Measurements from ENCODE around the gene GRIN2D.
"Not testable (repeated sequence)": the region's sequence is repeated elsewhere in the genome, so short reads cannot be mapped to it uniquely, and the experiment has no call there.

Gene GRIN2D

GRCh38 chr19:48372904-48373303 is 20.6 kb upstream of the GRIN2D start:
- DNase-seq = no peak

GRCh38 chr19:48373567-48373966 is 19.9 kb upstream of the GRIN2D start:
- DNase-seq = no peak

- DNase-seq = no peak
Observed at GRCh38 chr19:48378194-48378570, 15.3 kb upstream of the GRIN2D start.

- no peak for DNase-seq
Observed at GRCh38 chr19:48379058-48379457, 14.4 kb upstream of the GRIN2D start.

GRCh38 chr19:48381178-48381950 is 12.1 kb upstream of the GRIN2D start:
- no peak for DNase-seq

GRCh38 chr19:48382286-48382685 is 11.2 kb upstream of the GRIN2D start:
- DNase-seq = no peak

GRCh38 chr19:48385461-48386087 is 7.9 kb upstream of the GRIN2D start:
- DNase-seq = no peak

- DNase-seq = no peak
Observed at GRCh38 chr19:48386981-48387380, 6.5 kb upstream of the GRIN2D start.

- DNase-seq = peak; percentile 34 to 37
Observed at GRCh38 chr19:48390188-48391099, 3.0 kb upstream of the GRIN2D start.

GRCh38 chr19:48391100-48392005 is 2.1 kb upstream of the GRIN2D start, which contains the start of gene KDELR1:
KDELR1 (minus strand) TSS chr19:48391551; CDS start chr19:48391358, 193 bp downstream.
- peak; percentile 38 to 41 for DNase-seq

- DNase-seq = not testable (repeated sequence)
Observed at GRCh38 chr19:48392006-48392344, 1.5 kb upstream of the GRIN2D start.

GRCh38 chr19:48392860-48393558 is 459 bp upstream of the GRIN2D start:
- DNase-seq = no peak

GRCh38 chr19:48394331-48395169 is 1.1 kb downstream of the GRIN2D start:
- DNase-seq = no peak

- no peak for DNase-seq
Observed at GRCh38 chr19:48395170-48395455, 1.6 kb downstream of the GRIN2D start.

- DNase-seq = no peak
Observed at GRCh38 chr19:48395499-48395898, 2.0 kb downstream of the GRIN2D start.

- no peak for DNase-seq
Observed at GRCh38 chr19:48396016-48396823, 2.8 kb downstream of the GRIN2D start.

- no peak for DNase-seq
Observed at GRCh38 chr19:48396824-48397176, 3.3 kb downstream of the GRIN2D start.

- no peak for DNase-seq
Observed at GRCh38 chr19:48397263-48398101, 4.0 kb downstream of the GRIN2D start.

GRCh38 chr19:48398102-48398374 is 4.6 kb downstream of the GRIN2D start:
- no peak for DNase-seq

Data from AML-193 (cell line).